Posterior cingulate gyrus (tissue), 11 donors: ENCODE data around the gene LYPLA2.
"Not testable (repeated sequence)": the region's sequence is repeated elsewhere in the genome, so short reads cannot be mapped to it uniquely, and the experiment has no call there.

ENCODE experiments used
- DNase-seq, 10 donors: peaks; one replicate each; pipeline versions ENCODE4 v3.0.0 to v3.0.0-alpha.2; 2020 to 2021; ENCODE audit warnings: mixed read lengths in 3 of 10
- intact Hi-C: fragments of 100-400 bp; cut with DNase I; formaldehyde crosslinking; loops from one replicate; pipeline ENCODE4 v1.15.1; 2023

Gene LYPLA2

DNA sequence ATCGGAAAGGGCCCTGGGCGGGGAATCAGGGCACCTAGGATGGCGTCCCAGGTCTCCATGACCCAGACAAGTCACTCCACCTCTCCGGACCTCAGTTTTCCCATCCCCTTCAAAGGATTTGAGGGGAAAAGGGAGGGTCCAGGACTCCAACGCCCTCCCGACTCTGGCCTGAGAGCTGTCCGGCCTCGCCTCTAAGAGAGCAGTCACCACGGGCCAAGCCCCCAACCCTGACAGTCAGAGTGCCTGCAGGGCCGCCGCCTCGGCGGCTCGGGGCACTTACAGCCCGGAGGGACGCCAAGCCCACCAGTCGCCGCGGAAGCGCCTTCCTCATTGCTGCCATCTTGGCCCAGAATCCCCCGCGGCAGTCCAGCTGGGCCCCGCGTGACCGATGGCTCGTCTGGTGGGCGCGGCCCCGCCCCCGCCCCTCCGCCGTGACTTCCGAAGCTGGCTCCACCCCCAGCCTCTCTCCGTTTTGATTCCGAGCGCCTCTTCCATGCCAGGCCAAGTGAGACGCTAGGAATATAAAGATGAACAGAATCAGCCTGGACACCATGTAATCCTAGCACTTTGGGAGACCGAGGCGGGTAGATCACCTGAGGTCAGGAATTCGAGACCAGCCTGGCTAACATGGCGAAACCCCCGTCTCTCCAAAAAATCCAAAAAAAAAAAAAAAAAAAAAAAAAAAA is 34.3 kb downstream of the LYPLA2 start, which contains the start of gene HMGCL:
Gene HMGCL, minus strand, starts transcription at position 354 of the 686 bp plus-strand sequence. Its CDS starts 14 bp downstream, at position 340.
- DNase-seq: peak; percentile 87 to 98 (median 92)
- intact Hi-C loops: loop anchor here (5.0 kb wide), 1 partner anchor 42 kb away; the partner anchor contains the start of gene FUCA1

- intact Hi-C loops: loop anchor here (5.0 kb wide), 1 partner anchor 41 kb away; the partner anchor contains the start of gene FUCA1
- peak in 1 of 10 donors; percentile 81 for DNase-seq
Measured at GRCh38 chr1:23825762-23826522, 35.0 kb downstream of the LYPLA2 start.

GRCh38 chr1:23826590-23826989 is 35.6 kb downstream of the LYPLA2 start:
- not testable (repeated sequence) for DNase-seq
- intact Hi-C loops: loop anchor here (5.0 kb wide), 1 partner anchor 41 kb away; the partner anchor contains the start of gene FUCA1

GRCh38 chr1:23827717-23828116 is 36.8 kb downstream of the LYPLA2 start:
- DNase-seq: no peak
- intact Hi-C loops: loop anchor here (5.0 kb wide), 1 partner anchor 40 kb away; the partner anchor contains the start of gene FUCA1

DNA sequence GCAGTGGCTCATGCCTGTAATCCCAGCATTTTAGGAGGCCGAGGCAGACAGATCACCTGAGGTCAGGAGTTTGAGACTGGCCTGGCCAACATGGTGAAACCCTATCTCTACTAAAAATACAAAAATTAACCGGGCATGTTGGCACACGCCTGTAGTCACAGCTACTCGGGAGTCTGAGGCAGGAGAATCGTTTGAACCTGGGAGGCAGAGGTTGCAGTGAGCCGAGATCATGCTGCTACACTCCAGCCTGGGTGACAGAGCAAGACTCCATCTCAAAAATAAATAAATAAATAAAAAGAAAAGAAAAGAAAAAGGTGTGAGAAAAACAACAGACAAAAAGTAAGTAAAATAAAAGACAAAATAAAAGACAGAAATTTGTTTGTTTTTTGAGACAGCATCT is 43.2 kb downstream of the LYPLA2 start:
- intact Hi-C loops, DNase-seq: not testable (repeated sequence)

DNA sequence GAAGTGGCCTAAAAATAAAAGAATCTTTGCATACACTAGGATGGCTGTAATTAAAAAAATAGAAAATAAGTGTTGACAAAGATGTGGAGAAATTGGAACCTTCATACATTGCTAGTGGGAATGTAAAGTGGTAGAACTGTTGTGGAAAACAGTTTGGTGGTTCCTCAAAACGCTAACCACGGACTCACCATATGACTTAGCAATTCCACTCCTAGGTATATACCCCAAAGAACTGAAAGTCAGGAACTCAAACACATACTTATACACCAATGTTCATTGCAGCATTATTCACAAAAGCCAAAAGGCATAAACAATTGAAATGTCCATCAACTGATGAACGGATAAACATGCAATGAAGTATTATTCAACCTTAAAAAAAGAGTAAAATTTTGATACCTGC is 45.1 kb downstream of the LYPLA2 start:
- intact Hi-C loops: no loop called here
- no peak for DNase-seq

GRCh38 chr1:23837908-23838307 is 47.0 kb downstream of the LYPLA2 start:
- DNase-seq: no peak
- intact Hi-C loops: no loop called here

DNA sequence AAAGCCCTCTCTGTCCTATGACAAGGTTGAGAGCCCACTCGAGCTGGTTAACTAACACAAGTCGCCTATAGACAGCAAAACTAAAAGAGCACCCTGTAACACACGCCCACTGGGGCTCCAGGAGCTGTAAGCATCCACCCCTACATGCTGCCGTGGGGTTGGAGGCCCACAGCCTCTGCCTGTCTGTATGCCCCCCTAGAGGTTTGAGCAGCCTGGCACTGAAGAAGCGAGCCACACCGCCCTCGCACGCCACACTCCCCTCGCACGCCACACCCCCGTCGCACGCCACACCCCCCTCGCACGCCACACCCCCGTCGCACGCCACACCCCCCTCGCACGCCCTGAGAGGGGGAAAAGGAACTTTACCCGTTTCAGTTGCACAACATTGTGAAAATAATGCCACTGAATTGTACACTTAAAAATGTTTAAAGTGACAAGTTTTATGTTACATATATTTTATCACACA is 47.5 kb downstream of the LYPLA2 start:
- DNase-seq: peak in 8 of 10 donors; percentile 34 to 89 (median 44)
- intact Hi-C loops: no loop called here

GRCh38 chr1:23843644-23844043 is 52.7 kb downstream of the LYPLA2 start:
- no peak for DNase-seq
- intact Hi-C loops: no loop called here
